Hepatocyte (in vitro differentiated cells): ENCODE measurements around the gene ALPL.

ENCODE experiments used
- EZH2 ChIP-seq: fragments of 200-600 bp; sonication (generic); IDR thresholded peaks from 2 replicates; pipeline ENCODE4 v1.6.1; 2016; ENCODE audit warnings: antibody characterized with exemption, mild to moderate bottlenecking, borderline replicate concordance
- EZH2phosphoT487 ChIP-seq: fragments of 200-600 bp; sonication (generic); IDR thresholded peaks from one replicate; pipeline ENCODE4 v1.6.1; 2018; ENCODE audit warnings: antibody characterized with exemption, mild to moderate bottlenecking, low read depth, moderate library complexity; ENCODE audit not compliant: unreplicated experiment, severe bottlenecking
- TF ChIP-seq, protein P1 (sequence below): fragments of 200-600 bp; sonication (generic); IDR thresholded peaks from 2 replicates; pipeline ENCODE4 v1.5.1; 2016; ENCODE audit warnings: antibody characterized with exemption, mild to moderate bottlenecking; ENCODE audit not compliant: poor library complexity

DNA sequence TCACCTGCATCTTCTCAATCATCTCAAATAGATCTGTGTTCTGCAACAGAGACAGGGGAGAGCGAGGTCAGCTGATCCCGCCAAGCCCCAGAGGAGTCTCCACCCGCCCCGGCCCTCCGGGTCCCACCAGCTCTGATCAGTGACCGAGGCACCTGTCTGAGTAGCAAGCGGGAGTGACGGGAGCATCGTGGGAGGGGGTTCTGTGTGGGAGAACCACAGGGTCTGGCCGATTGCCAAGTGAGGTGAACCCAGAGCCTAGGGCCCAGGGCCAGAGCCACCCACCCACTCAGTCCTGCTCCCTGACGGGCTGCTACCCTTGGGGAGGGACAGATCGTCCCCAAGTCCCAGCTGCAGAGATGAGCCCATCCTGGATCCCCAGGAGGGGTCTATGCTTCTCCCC is 110.8 kb downstream of the ALPL start:
- TF ChIP-seq, protein P1, sequence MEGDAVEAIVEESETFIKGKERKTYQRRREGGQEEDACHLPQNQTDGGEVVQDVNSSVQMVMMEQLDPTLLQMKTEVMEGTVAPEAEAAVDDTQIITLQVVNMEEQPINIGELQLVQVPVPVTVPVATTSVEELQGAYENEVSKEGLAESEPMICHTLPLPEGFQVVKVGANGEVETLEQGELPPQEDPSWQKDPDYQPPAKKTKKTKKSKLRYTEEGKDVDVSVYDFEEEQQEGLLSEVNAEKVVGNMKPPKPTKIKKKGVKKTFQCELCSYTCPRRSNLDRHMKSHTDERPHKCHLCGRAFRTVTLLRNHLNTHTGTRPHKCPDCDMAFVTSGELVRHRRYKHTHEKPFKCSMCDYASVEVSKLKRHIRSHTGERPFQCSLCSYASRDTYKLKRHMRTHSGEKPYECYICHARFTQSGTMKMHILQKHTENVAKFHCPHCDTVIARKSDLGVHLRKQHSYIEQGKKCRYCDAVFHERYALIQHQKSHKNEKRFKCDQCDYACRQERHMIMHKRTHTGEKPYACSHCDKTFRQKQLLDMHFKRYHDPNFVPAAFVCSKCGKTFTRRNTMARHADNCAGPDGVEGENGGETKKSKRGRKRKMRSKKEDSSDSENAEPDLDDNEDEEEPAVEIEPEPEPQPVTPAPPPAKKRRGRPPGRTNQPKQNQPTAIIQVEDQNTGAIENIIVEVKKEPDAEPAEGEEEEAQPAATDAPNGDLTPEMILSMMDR, result no peak
- TF ChIP-seq EZH2 (no peak), EZH2phosphoT487 (no peak)
